MM.1S (cell line): ENCODE data around the gene RHOU.

Experiments used
- DNase-seq: peaks from one replicate; pipeline ENCODE4 v3.0.0-alpha.2; 2015
- H2AFZ ChIP-seq: fragments of 300-600 bp; sonication (generic); 2 replicates; pipeline ENCODE4 v1.6.0; 2016; ENCODE audit warnings: antibody characterized with exemption, low read length
- H3F3A ChIP-seq: fragments of 300-600 bp; sonication (generic); 2 replicates; pipeline ENCODE4 v1.6.1; 2016; ENCODE audit warnings: mild to moderate bottlenecking, antibody characterized with exemption, low read length, moderate library complexity, mixed read lengths; ENCODE audit not compliant: insufficient read depth
- H3K27ac ChIP-seq: fragments of 300-600 bp; sonication (generic); 2 replicates; pipeline ENCODE4 v1.5.1; 2016; ENCODE audit warnings: mild to moderate bottlenecking, low read length
- H3K27me3 ChIP-seq: fragments of 300-600 bp; sonication (generic); replicated peaks from 2 replicates; pipeline ENCODE4 v1.6.0; 2016; ENCODE audit warnings: low read length; ENCODE audit not compliant: insufficient read depth
- H3K36me3 ChIP-seq: fragments of 300-600 bp; sonication (generic); replicated peaks from 2 replicates; pipeline ENCODE4 v1.6.1; 2016; ENCODE audit warnings: mild to moderate bottlenecking, low read length, mixed read lengths; ENCODE audit not compliant: insufficient read depth
- H3K4me1 ChIP-seq: fragments of 300-600 bp; sonication (generic); 2 replicates; pipeline ENCODE4 v1.6.1; 2016; ENCODE audit warnings: low read length, mixed read lengths
- H3K4me2 ChIP-seq: fragments of 300-600 bp; sonication (generic); 2 replicates; pipeline ENCODE4 v1.6.0; 2016; ENCODE audit warnings: low read depth, low read length
- H3K4me3 ChIP-seq: fragments of 300-600 bp; sonication (generic); 2 replicates; pipeline ENCODE4 v1.5.1; 2016; ENCODE audit warnings: low read length, mixed read lengths
- H3K79me2 ChIP-seq: fragments of 300-600 bp; sonication (generic); 2 replicates; pipeline ENCODE4 v1.6.1; 2016; ENCODE audit warnings: mixed run types, low read length, mixed read lengths
- H3K9ac ChIP-seq: fragments of 300-600 bp; sonication (generic); 2 replicates; pipeline ENCODE4 v1.6.1; 2016; ENCODE audit warnings: low read length, mixed read lengths
- H3K9me2 ChIP-seq: fragments of 300-600 bp; sonication (generic); replicated peaks from 2 replicates; pipeline ENCODE4 v1.6.1; 2016; ENCODE audit warnings: mild to moderate bottlenecking, low read length, mixed read lengths; ENCODE audit not compliant: insufficient read depth
- H3K9me3 ChIP-seq: fragments of 300-600 bp; sonication (generic); replicated peaks from 2 replicates; pipeline ENCODE4 v1.6.1; 2016; ENCODE audit warnings: mild to moderate bottlenecking, low read length, mixed read lengths; ENCODE audit not compliant: insufficient read depth
- H4K20me1 ChIP-seq: fragments of 300-600 bp; sonication (generic); 2 replicates; pipeline ENCODE4 v1.6.1; 2016; ENCODE audit warnings: mild to moderate bottlenecking, low read length, moderate library complexity, mixed read lengths; ENCODE audit not compliant: insufficient read depth
- EZH2 ChIP-seq: fragments of 300-600 bp; sonication (generic); optimal IDR thresholded peaks from 2 replicates; pipeline ENCODE3; 2017; ENCODE audit warnings: low read depth, mild to moderate bottlenecking, antibody characterized with exemption, low read length, mixed read lengths
- EZH2phosphoT487 ChIP-seq: fragments of 300-600 bp; sonication (generic); IDR thresholded peaks from 2 replicates; pipeline ENCODE4 v1.6.1; 2018; ENCODE audit warnings: antibody characterized with exemption, low read length
- TF ChIP-seq, protein P1 (sequence below): fragments of 300-600 bp; sonication (generic); IDR thresholded peaks from 2 replicates; pipeline ENCODE4 v1.5.1; 2016; ENCODE audit warnings: antibody characterized with exemption, low read length, mixed read lengths

RHOU gene

DNA sequence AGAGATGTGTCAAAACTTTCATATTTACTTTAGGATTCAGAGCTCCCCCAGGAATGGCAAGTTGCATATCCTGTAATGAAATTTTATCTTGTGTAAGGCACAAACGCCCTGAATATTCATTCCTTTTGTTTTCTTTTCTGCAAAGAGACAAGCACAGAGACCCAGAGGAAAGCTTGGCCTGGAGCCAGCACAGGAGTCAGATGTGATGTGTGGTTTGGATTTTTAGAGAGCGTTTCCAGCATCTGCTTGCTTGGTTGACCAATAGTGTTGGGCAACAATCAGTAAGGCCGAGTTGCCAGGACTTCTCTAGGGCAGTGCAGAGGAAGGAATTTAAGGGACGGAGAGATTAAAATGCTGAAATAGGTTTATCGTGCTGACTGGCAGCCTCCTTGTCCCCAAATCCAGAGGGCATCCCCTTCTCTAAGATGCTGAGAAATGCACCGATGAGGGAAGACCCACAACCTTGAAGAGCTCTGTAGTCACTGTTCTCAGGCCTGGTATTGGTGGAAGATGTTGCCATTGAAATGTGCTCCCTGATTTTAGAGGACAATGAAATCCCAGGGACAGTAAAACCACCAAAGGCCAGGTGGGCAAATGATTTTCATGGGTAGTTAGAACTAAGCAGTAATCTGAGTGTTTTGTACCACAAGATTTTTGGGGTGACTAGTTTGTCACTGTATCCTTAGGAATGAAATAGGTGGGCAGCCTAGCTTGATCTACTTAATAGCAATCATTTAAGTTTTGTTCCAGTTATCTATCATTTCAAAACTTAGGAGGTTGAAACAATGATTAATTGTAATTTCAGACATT is 37.9 kb upstream of the RHOU start:
- Histone ChIP-seq H3K9ac (no peak overlapping the region), H3K36me3 (no peaks in the 10 kb centered on the region), H3K9me3 (no peaks in the 10 kb centered on the region), H3F3A (no peaks in the 10 kb centered on the region), H3K4me3 (no peak overlapping the region), H3K27ac (no peak overlapping the region), H3K4me1 (no peaks in the 10 kb centered on the region), H3K9me2 (no peaks in the 10 kb centered on the region), H2AFZ (no peak overlapping the region), H4K20me1 (no peaks in the 10 kb centered on the region), H3K4me2 (no peak overlapping the region), H3K79me2 (no peaks in the 10 kb centered on the region), H3K27me3 (no peaks in the 10 kb centered on the region)
- no peak for DNase-seq
- TF ChIP-seq, protein P1, sequence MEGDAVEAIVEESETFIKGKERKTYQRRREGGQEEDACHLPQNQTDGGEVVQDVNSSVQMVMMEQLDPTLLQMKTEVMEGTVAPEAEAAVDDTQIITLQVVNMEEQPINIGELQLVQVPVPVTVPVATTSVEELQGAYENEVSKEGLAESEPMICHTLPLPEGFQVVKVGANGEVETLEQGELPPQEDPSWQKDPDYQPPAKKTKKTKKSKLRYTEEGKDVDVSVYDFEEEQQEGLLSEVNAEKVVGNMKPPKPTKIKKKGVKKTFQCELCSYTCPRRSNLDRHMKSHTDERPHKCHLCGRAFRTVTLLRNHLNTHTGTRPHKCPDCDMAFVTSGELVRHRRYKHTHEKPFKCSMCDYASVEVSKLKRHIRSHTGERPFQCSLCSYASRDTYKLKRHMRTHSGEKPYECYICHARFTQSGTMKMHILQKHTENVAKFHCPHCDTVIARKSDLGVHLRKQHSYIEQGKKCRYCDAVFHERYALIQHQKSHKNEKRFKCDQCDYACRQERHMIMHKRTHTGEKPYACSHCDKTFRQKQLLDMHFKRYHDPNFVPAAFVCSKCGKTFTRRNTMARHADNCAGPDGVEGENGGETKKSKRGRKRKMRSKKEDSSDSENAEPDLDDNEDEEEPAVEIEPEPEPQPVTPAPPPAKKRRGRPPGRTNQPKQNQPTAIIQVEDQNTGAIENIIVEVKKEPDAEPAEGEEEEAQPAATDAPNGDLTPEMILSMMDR: no peak
- no peak for TF ChIP-seq EZH2
- TF ChIP-seq EZH2phosphoT487: no peak

DNA sequence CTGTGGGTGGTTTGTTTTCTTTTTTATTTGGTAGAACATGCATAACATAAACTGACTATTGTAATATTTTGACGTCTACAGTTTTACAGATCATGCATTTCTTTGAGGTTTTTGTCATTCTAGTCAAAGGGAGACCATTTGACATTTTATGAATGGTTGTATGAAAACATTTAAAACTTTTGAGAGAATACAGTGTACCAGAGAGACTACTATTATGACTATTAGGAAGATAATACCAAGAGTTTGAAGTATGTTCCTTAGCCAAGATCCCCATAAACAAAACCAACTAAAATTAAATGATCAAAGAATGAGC is 37.3 kb upstream of the RHOU start:
- Histone ChIP-seq H3K9me2 (no peaks in the 10 kb centered on the region), H3K9me3 (no peaks in the 10 kb centered on the region), H4K20me1 (no peaks in the 10 kb centered on the region), H3K36me3 (no peaks in the 10 kb centered on the region), H3K9ac (no peak overlapping the region), H2AFZ (no peak overlapping the region), H3K27me3 (no peaks in the 10 kb centered on the region), H3K4me3 (no peak overlapping the region), H3K4me2 (no peak overlapping the region), H3K4me1 (no peaks in the 10 kb centered on the region), H3K27ac (no peak overlapping the region), H3F3A (no peaks in the 10 kb centered on the region), H3K79me2 (no peaks in the 10 kb centered on the region)
- DNase-seq: no peak
- TF ChIP-seq EZH2 (no peak), EZH2phosphoT487 (no peak)
- TF ChIP-seq, protein P1: no peak

DNA sequence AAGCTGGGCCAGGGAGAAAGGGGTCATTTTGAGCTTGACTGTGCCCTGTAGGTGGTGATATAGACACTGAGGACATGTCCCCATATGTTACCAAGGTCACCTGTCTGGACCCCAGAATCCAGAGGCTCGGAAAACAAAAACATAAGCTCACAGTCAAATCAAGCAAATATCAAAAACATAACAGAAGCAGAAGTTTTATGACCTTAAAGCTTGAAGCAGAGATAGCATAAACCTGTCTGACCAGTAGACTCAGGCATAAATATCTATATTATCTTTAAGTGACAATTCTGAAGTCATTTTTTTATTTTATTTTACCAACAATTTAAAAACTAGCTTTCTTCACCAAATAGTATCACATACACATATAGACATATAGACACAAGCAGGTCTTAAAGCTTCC is 32.8 kb upstream of the RHOU start:
- no peaks in the 10 kb centered on the region for H3K4me1 ChIP-seq
- no peaks in the 10 kb centered on the region for H3K79me2 ChIP-seq
- no peaks in the 10 kb centered on the region for H3F3A ChIP-seq
- no peaks in the 10 kb centered on the region for H3K9me3 ChIP-seq
- H3K4me2 ChIP-seq: no peak overlapping the region
- no peak overlapping the region for H3K9ac ChIP-seq
- H2AFZ ChIP-seq: no peak overlapping the region
- no peaks in the 10 kb centered on the region for H3K9me2 ChIP-seq
- TF ChIP-seq EZH2phosphoT487 (no peak), EZH2 (no peak)
- TF ChIP-seq, protein P1: no peak
- H3K27me3 ChIP-seq: no peaks in the 10 kb centered on the region
- no peaks in the 10 kb centered on the region for H3K36me3 ChIP-seq
- H3K27ac ChIP-seq: no peak overlapping the region
- no peak overlapping the region for H3K4me3 ChIP-seq
- DNase-seq: no peak
- no peaks in the 10 kb centered on the region for H4K20me1 ChIP-seq
